Muscle of leg (tissue), 11 donors: Measurements from ENCODE around the gene SMOC2. TPM values are rescaled to one million over a fixed set of nuclear protein-coding genes. Genes with fewer than 3 reads are reported as not detected.
"Not testable (repeated sequence)": the region's sequence is repeated elsewhere in the genome, so short reads cannot be mapped to it uniquely, and the experiment has no call there.

ENCODE experiments used
- DNase-seq: peaks from one replicate; pipeline ENCODE4 v3.0.0; 2013
- H3K27ac ChIP-seq: one replicate; pipeline ENCODE4 v1.5.1; 2013; ENCODE audit warnings: mild to moderate bottlenecking, low read length, control low read depth
- H3K27me3 ChIP-seq: one replicate; pipeline ENCODE4 v1.6.1; 2013; ENCODE audit warnings: low read length; ENCODE audit not compliant: control insufficient read depth, insufficient read depth
- H3K36me3 ChIP-seq: one replicate; pipeline ENCODE4 v1.6.1; 2013; ENCODE audit warnings: low read length; ENCODE audit not compliant: control insufficient read depth, insufficient read depth
- H3K4me1 ChIP-seq: one replicate; pipeline ENCODE4 v1.6.1; 2013; ENCODE audit warnings: low read length; ENCODE audit not compliant: control insufficient read depth, insufficient read depth
- H3K4me3 ChIP-seq: one replicate; pipeline ENCODE4 v1.5.1; 2013; ENCODE audit warnings: low read length, control low read depth
- H3K9me3 ChIP-seq: replicated peaks from 2 replicates; pipeline ENCODE4 v1.6.1; 2013; ENCODE audit warnings: low read depth, low read length; ENCODE audit not compliant: control insufficient read depth
- WGBS: methylation state at CpG from one replicate; pipeline ENCODE4 v1.1.5; 2013; ENCODE audit warnings: missing lambda C conversion rate; ENCODE audit not compliant: insufficient coverage; 5-methylcytosine and 5-hydroxymethylcytosine counted together
- polyA plus RNA-seq, 8 donors: library from polyadenylated mRNA; unstranded; fragments of 120-200 nt; gene quantifications; one replicate each; pipeline versions ENCODE4 v1.2.1 to v1.2.3, GENCODE V29; 2013; ENCODE audit warnings: inconsistent platforms in 1 of 8, low replicate concordance in 1 of 8; ENCODE audit not compliant: insufficient read length in 8 of 8, insufficient read depth in 1 of 8
- total RNA-seq: library from RNA; stranded (reverse); fragments of 120-200 nt; gene quantifications from one replicate; pipeline ENCODE4 v1.2.4, GENCODE V29; 2013

SMOC2 gene
- total and polyA plus RNA-seq, 9 donors: 58.0 to 109 (median 78.9) TPM

DNA sequence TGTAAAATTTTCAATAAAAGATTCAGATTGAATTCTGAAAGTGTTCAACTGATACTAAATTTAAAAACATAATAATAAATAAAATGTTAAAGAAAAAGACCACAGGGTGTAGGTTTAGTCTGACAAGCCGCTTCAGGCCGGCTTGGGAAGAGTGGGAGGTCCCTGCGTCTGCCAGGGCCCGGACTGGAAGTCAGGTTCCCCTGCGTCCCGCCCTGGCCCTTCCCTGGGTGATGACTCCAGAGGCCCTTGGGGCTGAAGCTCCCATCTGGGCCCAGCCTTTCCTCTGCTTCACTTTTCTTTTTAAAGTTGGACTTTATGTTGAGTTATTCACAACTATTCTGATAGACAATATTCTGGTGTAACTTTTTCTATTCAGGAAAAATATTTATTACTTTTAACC, 93.3 kb downstream of the SMOC2 start:
- no peaks in the 10 kb centered on the region for H3K9me3 ChIP-seq
- 84% methylated on average over 4 of the region's 6 CpGs for WGBS
- no peak for DNase-seq
- H3K27ac ChIP-seq: no peak overlapping the region
- H3K27me3 ChIP-seq: peaks cover 1% of the 10 kb centered on the region
- H3K4me3 ChIP-seq: no peak overlapping the region
- H3K4me1 ChIP-seq: peaks cover 24% of the 10 kb centered on the region
- no peaks in the 10 kb centered on the region for H3K36me3 ChIP-seq

DNA sequence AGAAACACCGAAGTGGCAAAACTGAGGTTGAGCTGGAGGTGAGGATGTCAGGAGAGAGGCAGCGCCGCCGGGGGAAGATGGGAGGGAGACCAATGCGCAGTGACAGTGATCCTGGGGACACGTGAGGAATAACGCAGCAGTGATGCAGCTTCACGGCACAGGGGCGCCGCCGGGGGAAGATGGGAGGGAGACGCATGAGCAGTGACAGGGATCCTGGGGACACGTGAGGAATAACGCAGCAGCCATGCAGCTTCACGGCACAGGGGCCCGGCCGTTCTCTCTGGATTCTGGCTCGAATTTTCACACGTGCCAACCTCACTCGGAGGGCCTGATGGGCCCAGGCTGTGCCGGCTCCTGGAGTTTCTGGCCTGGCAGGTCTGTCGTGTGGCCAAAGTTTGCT, 94.7 kb downstream of the SMOC2 start:
- peaks cover 6% of the 10 kb centered on the region for H3K27me3 ChIP-seq
- no peaks in the 10 kb centered on the region for H3K36me3 ChIP-seq
- H3K4me3 ChIP-seq: no peak overlapping the region
- WGBS: 90% methylated on average over 21 of the region's 22 CpGs
- DNase-seq: no peak
- no peak overlapping the region for H3K27ac ChIP-seq
- H3K4me1 ChIP-seq: peaks cover 27% of the 10 kb centered on the region
- H3K9me3 ChIP-seq: no peaks in the 10 kb centered on the region

DNA sequence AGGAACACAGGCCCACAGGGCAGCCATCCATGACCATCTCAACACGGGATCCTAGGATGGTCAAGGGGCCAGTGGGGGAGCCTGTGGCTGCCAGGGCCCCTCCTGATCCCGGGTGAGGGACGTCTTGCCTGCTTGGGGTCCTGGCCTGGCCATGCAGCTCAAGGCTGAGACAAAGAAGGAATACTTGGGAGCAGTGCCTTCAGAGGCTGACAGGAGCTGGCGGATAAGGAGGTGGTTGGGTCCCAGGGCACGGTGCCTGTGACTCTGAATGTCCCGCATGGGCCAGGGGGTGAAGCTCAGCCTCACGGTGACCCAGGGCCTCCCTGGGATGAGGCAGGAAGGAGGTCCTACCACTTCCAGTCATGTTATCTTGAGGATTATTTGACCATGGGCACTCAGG, 95.2 kb downstream of the SMOC2 start:
- H3K27ac ChIP-seq: no peak overlapping the region

DNA sequence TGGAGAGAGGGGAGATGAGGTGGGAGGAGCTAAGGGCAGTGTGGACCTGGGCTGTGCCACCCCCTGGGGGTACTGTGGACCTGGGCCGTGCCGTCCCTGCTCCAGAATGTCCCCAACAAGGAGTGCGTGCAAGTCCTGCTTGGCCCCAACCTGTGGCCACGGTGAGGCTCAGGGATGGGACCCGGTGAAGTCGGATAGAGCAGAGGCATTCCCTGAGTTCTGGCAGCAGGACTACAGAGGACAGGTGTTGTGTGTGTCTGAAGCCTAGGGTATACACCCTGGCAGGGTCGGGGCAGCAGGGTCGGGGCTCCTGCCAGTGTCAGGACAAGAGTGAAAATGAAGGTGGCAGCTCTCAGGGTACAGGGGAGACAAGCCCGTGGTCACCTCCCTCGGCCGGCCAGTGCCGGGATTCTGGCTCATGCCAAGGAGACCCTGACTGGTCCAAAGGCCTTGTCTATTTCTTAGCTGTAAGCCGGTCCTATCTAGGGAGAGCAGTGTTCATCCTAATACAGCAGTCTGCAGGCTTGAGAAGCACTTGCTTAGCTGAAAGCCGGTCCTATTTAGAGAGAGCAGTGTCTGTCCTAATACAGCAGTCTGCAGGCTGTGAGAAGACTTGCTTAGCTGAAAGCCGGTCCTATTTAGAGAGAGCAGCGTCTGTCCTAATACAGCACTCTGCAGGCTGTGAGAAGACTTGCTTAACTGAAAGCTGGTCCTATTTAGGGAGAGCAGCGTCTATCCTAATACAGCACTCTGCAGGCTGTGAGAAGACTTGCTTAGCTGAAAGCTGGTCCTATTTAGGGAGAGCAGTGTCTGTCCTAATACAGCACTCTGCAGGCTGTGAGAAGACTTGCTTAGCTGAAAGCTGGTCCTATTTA, 95.9 kb downstream of the SMOC2 start:
- peak; percentile 71 for DNase-seq
- no peak overlapping the region for H3K4me3 ChIP-seq
- H3K27me3 ChIP-seq: peaks cover 7% of the 10 kb centered on the region
- H3K36me3 ChIP-seq: no peaks in the 10 kb centered on the region
- WGBS: 69% methylated on average over 17 of the region's 17 CpGs
- H3K9me3 ChIP-seq: no peaks in the 10 kb centered on the region
- no peak overlapping the region for H3K27ac ChIP-seq
- peaks cover 34% of the 10 kb centered on the region for H3K4me1 ChIP-seq

More for the DNA sequence above, 95.2 kb downstream of the SMOC2 start:
- no peaks in the 10 kb centered on the region for H3K36me3 ChIP-seq
- peaks cover 31% of the 10 kb centered on the region for H3K4me1 ChIP-seq
- no peak overlapping the region for H3K4me3 ChIP-seq
- DNase-seq: no peak
- H3K9me3 ChIP-seq: no peaks in the 10 kb centered on the region
- H3K27me3 ChIP-seq: peaks cover 7% of the 10 kb centered on the region
- 80% methylated on average over 7 of the region's 7 CpGs for WGBS

DNA sequence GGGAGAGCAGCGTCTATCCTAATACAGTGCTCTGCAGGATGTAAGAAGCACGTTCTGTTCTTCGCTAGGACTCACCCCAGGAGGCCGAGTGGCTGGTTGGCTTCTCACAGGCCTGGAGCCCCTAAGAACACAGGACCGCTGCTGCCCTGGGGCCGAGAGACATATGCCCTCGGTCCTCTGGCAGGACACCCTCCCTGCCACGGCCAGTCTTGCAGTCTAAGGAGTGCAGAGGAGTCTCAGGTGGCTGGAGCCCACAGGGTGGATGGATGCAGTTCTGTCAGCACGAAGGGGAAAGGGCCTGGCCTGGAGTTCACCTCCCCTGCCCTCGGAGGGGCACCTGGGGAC, 96.5 kb downstream of the SMOC2 start:
- Histone ChIP-seq H3K27ac (no peak overlapping the region), H3K36me3 (no peaks in the 10 kb centered on the region), H3K4me3 (no peak overlapping the region), H3K27me3 (peaks cover 7% of the 10 kb centered on the region), H3K4me1 (peaks cover 39% of the 10 kb centered on the region), H3K9me3 (no peaks in the 10 kb centered on the region)
- DNase-seq: no peak
- 71% methylated on average over 8 of the region's 10 CpGs for WGBS

DNA sequence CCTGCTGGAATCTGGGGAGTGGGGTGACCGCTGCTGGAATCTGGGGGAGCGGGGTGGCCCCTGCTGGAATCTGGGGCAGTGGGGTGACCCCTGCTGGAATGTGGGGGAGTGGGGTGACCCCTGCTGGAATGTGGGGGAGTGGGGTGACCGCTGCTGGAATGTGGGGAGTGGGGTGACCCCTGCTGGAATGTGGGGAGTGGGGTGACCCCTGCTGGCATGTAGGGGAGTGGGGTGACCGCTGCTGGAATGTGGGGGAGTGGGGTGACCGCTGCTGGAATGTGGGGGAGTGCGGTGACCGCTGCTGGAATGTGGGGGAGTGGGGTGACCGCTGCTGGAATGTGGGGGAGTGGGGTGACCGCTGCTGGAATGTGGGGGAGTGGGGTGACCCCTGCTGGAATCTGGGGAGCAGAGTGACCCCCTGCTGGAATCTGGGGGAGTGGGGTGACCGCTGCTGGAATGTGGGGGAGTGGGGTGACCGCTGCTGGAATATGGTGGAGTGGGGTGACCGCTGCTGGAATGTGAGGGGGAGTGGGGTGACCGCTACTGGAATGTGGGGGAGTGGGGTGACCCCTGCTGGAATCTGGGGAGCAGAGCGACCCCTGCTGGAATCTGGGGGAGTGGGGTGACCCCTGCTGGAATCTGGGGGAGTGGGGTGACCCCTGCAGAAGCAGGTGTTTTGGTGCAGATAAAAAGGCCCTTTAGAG, 97.4 kb downstream of the SMOC2 start:
- not testable (repeated sequence) for H3K27ac ChIP-seq, H3K9me3 ChIP-seq, H3K36me3 ChIP-seq, H3K4me3 ChIP-seq, H3K27me3 ChIP-seq, DNase-seq
- 90% methylated on average over 12 of the region's 14 CpGs for WGBS
- H3K4me1 ChIP-seq: peaks cover 34% of the 10 kb centered on the region

DNA sequence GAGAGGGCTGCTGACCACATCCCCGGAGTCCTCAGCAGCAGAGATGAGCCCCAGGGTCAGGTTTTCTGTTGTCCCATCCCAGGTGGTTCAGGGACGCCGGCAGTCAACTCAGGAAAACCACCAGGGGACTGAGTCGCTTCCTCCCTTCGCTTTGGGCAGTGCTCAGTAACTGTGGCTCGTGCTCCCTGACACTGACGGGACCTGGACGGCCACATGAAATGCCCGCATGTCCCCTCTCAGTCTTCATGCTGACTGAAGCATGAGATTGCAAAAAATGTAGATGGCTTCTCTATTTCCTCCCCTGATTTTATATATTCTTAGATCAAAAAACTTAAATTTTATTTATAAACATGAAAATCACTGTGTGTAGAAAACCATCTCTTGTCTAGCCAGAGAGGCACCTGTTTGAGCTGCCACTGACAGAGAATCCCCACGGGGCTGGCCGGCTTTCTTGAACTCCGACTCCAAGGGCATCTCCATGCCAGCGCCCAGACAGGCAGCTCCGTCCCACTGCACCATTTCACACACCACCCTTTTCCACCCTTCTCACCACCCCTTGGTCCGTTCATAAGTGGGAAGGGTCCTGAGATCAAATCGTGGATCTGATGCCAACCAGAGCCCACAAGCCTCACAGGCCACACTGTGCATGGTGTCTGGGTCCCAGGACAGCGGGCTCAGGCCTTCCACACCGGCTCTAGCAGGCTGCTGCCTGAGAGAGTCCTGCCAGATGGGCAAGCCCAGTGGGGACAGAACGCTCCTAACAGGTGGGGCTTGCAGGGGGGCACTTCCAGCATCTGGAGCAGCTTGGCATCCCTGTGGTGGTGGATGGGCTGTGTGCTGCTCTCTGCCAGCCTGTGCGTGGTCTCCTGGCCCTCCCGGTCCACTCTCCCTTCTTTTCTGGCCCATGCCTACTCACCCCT, 98.2 kb downstream of the SMOC2 start:
- H3K27me3 ChIP-seq: peaks cover 7% of the 10 kb centered on the region
- peaks cover 29% of the 10 kb centered on the region for H3K4me1 ChIP-seq
- H3K27ac ChIP-seq: no peak overlapping the region
- H3K36me3 ChIP-seq: no peaks in the 10 kb centered on the region
- H3K9me3 ChIP-seq: no peaks in the 10 kb centered on the region
- H3K4me3 ChIP-seq: no peak overlapping the region
- DNase-seq: no peak
- WGBS: 81% methylated on average over 13 of the region's 21 CpGs

DNA sequence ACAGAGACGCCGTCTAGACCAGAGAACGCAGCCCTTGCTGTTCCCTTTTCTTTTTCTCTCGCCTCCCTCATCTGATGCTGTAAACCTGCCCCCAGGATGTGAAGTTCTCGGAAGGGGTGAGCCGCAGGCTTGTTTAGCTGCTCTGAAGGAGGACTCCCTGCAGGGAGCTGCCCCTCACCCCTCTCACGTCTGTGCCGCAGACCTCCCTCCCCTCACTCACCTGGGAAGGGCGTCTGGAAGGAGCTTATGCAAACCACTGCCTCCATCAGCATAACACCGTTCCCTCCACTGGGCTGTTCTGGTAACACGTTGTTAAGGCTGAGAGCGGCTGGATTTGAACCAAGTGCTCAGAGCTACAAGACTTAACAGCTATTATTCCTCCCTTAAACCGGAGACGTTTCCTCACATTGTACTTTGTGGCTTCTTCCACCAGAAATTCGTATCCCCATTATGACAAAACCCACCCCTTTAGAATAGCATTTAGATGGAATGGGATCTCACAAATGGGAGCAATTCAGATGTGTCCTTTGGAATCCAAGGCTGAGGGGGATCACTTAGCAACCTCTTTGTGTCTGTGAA, 99.8 kb downstream of the SMOC2 start:
- DNase-seq: no peak
- Histone ChIP-seq H3K27me3 (peaks cover 7% of the 10 kb centered on the region), H3K4me3 (no peak overlapping the region), H3K27ac (no peak overlapping the region), H3K36me3 (peaks cover 3% of the 10 kb centered on the region), H3K9me3 (no peaks in the 10 kb centered on the region), H3K4me1 (peaks cover 31% of the 10 kb centered on the region)
- WGBS: 61% methylated on average over 6 of the region's 15 CpGs

DNA sequence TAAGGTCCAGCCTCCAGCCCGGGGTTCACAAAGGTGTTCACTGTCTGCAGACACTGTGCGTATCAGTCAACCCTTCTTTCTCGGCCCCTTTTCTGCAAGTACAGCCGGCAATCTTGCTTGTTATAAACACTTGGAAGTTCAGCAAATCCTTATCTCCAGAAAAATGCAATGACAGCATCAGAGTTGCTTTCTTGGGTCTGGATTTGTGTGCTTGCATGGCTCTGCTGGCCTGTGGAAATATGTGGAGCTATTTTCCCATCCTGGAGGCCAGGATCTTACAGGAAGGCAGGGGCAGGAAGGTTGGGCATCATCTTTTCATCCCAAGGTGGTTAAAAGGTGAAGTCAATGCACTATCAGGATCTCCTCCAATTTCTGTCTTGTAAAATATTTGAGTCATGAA, 100.3 kb downstream of the SMOC2 start:
- H3K36me3 ChIP-seq: peaks cover 3% of the 10 kb centered on the region
- peaks cover 7% of the 10 kb centered on the region for H3K27me3 ChIP-seq
- no peaks in the 10 kb centered on the region for H3K9me3 ChIP-seq
- H3K4me1 ChIP-seq: peaks cover 31% of the 10 kb centered on the region
- DNase-seq: no peak
- 76% methylated on average over 4 of the region's 4 CpGs for WGBS
- no peak overlapping the region for H3K4me3 ChIP-seq
- no peak overlapping the region for H3K27ac ChIP-seq
